GM18499 (cell line): ENCODE results near the gene YBX1.
"Not testable (repeated sequence)": the region's sequence is repeated elsewhere in the genome, so short reads cannot be mapped to it uniquely, and the experiment has no call there.

Experiments used
- ATAC-seq: cut with Tn5 transposase; IDR thresholded peaks from one replicate; pipeline ENCODE4 v1.9.1; 2021; ENCODE audit warnings: moderate number of reproducible peaks; ENCODE audit not compliant: insufficient read depth, unreplicated experiment

Gene YBX1

GRCh38 chr1:42746436-42747105 lies 64.4 kb downstream of the YBX1 start:
- no peak for ATAC-seq

GRCh38 chr1:42747125-42747524 lies 64.9 kb downstream of the YBX1 start:
- no peak for ATAC-seq

GRCh38 chr1:42748021-42748420 lies 65.8 kb downstream of the YBX1 start:
- no peak for ATAC-seq

GRCh38 chr1:42748461-42749410 lies 66.5 kb downstream of the YBX1 start:
- no peak for ATAC-seq

GRCh38 chr1:42750041-42750440 lies 67.8 kb downstream of the YBX1 start:
- ATAC-seq = no peak

- not testable (repeated sequence) for ATAC-seq
Observed at GRCh38 chr1:42751511-42752070, 69.4 kb downstream of the YBX1 start.

- ATAC-seq = no peak
Observed at GRCh38 chr1:42752284-42752683, 70.1 kb downstream of the YBX1 start.

GRCh38 chr1:42753070-42753469 lies 70.9 kb downstream of the YBX1 start:
- no peak for ATAC-seq
